Measurements from ENCODE around the gene RGS9BP. TPM values are rescaled to one million over a fixed set of nuclear protein-coding genes. Genes with fewer than 3 reads are reported as not detected.

The RGS9BP gene
- total and polyA plus RNA-seq, 2 of the 13 experiments (the other 11 are each of a cell fraction or from before 2014, with no cell fraction given) = 0.01 TPM; not detected in 1

- TF ChIP-seq RERE (CRISPR knock-in tag; IDR thresholded peaks at IDR 0.05; ENCODE audit: low read depth) = no peak
- no peak for TF ChIP-seq ZMYM3 (CRISPR knock-in tag; IDR thresholded peaks at IDR 0.05)
- TF ChIP-seq CSRNP1 (CRISPR knock-in tag; IDR thresholded peaks at IDR 0.05) = no peak
- no peak for TF ChIP-seq ATRX (CRISPR knock-in tag; IDR thresholded peaks at IDR 0.05; ENCODE audit: borderline replicate concordance)
- TF ChIP-seq SUZ12 (IDR thresholded peaks at IDR 0.05; ENCODE audit: low read depth, low read length) = no peak
- peak; percentile 29; the same call in 1 of the 2 replicates for TF ChIP-seq DMAP1 (CRISPR knock-in tag; IDR thresholded peaks at IDR 0.05)
- no peak for TF ChIP-seq ZBTB10 (CRISPR knock-in tag; IDR thresholded peaks at IDR 0.05; ENCODE audit: borderline replicate concordance)
- no peak for TF ChIP-seq RBAK (CRISPR knock-in tag; IDR thresholded peaks at IDR 0.05)
- peak; percentile 35; the same call in 1 of the 2 replicates for TF ChIP-seq NFAT5 (CRISPR knock-in tag; IDR thresholded peaks at IDR 0.05)
- TF ChIP-seq MED8 (CRISPR knock-in tag; IDR thresholded peaks at IDR 0.05; ENCODE audit: insufficient replicate concordance) = no peak
- no peak for TF ChIP-seq ZZZ3 (CRISPR knock-in tag; IDR thresholded peaks at IDR 0.05; ENCODE audit: borderline replicate concordance)
- no peak; the same call in 1 of the 2 replicates for TF ChIP-seq ZNF788 (CRISPR knock-in tag; IDR thresholded peaks at IDR 0.05; ENCODE audit: borderline replicate concordance)
- TF ChIP-seq MATR3 (CRISPR knock-in tag; IDR thresholded peaks at IDR 0.05) = no peak
Observed at GRCh38 chr19:32674931-32675719, 523 bp upstream of the RGS9BP start, which contains the start of gene ANKRD27 (continued).

Data from HepG2 (cell line).